Fibroblast of lung (primary cell): Measurements from ENCODE around the gene MACF1. TPM values are rescaled to one million over a fixed set of nuclear protein-coding genes. Genes with fewer than 3 reads are reported as not detected.

Experiments
- DNase-seq, 2 donors: peaks; one replicate each; pipeline versions ENCODE4 v3.0.0 to v3.0.0-alpha.2; 2010; ENCODE audit warnings: low read depth in 2 of 2
- H2AFZ ChIP-seq: 2 replicates; pipeline ENCODE4 v1.5.1; 2012; ENCODE audit warnings: low read length, control low read depth, inconsistent platforms
- H3K27ac ChIP-seq: 2 replicates; pipeline ENCODE4 v1.5.1; 2011; ENCODE audit warnings: low read length, control low read depth; ENCODE audit not compliant: insufficient read depth
- H3K27me3 ChIP-seq: 2 replicates; pipeline ENCODE4 v1.5.1; 2011; ENCODE audit warnings: mild to moderate bottlenecking, low read length; ENCODE audit not compliant: control insufficient read depth, insufficient read depth
- H3K36me3 ChIP-seq: 2 replicates; pipeline ENCODE4 v1.5.1; 2011; ENCODE audit warnings: low read length; ENCODE audit not compliant: control insufficient read depth, insufficient read depth
- H3K4me1 ChIP-seq: 2 replicates; pipeline ENCODE4 v1.5.1; 2011; ENCODE audit warnings: low read length; ENCODE audit not compliant: control insufficient read depth, insufficient read depth; ENCODE audit errors: extremely low read depth
- H3K4me2 ChIP-seq: 2 replicates; pipeline ENCODE4 v1.5.1; 2011; ENCODE audit warnings: low read length, control low read depth; ENCODE audit not compliant: insufficient read depth; ENCODE audit errors: extremely low read depth
- H3K4me3 ChIP-seq, 4 experiments: fragments of 200-600 bp in 1 of 4; sonication (generic) in 1 of 4; replicated peaks in 1 of 4; 2 replicates each; pipeline ENCODE4 v1.5.1; 2011 to 2016; ENCODE audit warnings: low read length in 4 of 4, low read depth in 3 of 4, mild to moderate bottlenecking in 3 of 4, control low read depth in 2 of 4, inconsistent platforms in 1 of 4, mixed read lengths in 1 of 4; ENCODE audit not compliant: insufficient read depth in 1 of 4; ENCODE audit errors: control extremely low read depth in 1 of 4
- H3K79me2 ChIP-seq: 2 replicates; pipeline ENCODE4 v1.5.1; 2012; ENCODE audit warnings: mild to moderate bottlenecking, low read length, inconsistent platforms; ENCODE audit not compliant: control insufficient read depth, insufficient read depth
- H3K9ac ChIP-seq: 2 replicates; pipeline ENCODE4 v1.5.1; 2011; ENCODE audit warnings: mild to moderate bottlenecking, low read length, control low read depth; ENCODE audit not compliant: insufficient read depth
- H3K9me3 ChIP-seq: 2 replicates; pipeline ENCODE4 v1.5.1; 2012; ENCODE audit warnings: low read depth, low read length; ENCODE audit not compliant: control insufficient read depth, insufficient read depth
- H4K20me1 ChIP-seq: 2 replicates; pipeline ENCODE4 v1.5.1; 2011; ENCODE audit warnings: low read length; ENCODE audit not compliant: control insufficient read depth, insufficient read depth; ENCODE audit errors: extremely low read depth
- CTCF ChIP-seq, 2 donors: IDR thresholded peaks in 1 of 2; conservative IDR thresholded peaks in 1 of 2; 1 replicate in 1 of 2; 2 replicates in 1 of 2; pipeline ENCODE4 v1.5.1; 2011 to 2012; ENCODE audit warnings: low read length in 2 of 2, control low read depth in 1 of 2, inconsistent platforms in 1 of 2, low read depth in 1 of 2, mild to moderate bottlenecking in 1 of 2
- EZH2 ChIP-seq: IDR thresholded peaks from 2 replicates; pipeline ENCODE4 v1.5.1; 2012; ENCODE audit warnings: low read length, control low read depth, mild to moderate bottlenecking; ENCODE audit errors: missing control alignments
- polyA plus RNA-seq, 2 donors: library from polyadenylated mRNA; depleted of rRNA in 1 of 2; stranded (reverse) in 1 of 2; unstranded in 1 of 2; fragments of >200 nt; gene quantifications; 2 replicates each; pipeline ENCODE4 v1.2.1, GENCODE V29; 2011 to 2012; ENCODE audit warnings: missing spikeins in 1 of 2
- total RNA-seq: library from RNA; depleted of rRNA; stranded (reverse); fragments of >200 nt; gene quantifications from 2 replicates; pipeline ENCODE4 v1.2.1, GENCODE V29; 2014

The MACF1 gene
- total and polyA plus RNA-seq, 2 donors (not counting 1 experiment from before 2014, with no cell fraction given): 178 to 414 TPM

DNA sequence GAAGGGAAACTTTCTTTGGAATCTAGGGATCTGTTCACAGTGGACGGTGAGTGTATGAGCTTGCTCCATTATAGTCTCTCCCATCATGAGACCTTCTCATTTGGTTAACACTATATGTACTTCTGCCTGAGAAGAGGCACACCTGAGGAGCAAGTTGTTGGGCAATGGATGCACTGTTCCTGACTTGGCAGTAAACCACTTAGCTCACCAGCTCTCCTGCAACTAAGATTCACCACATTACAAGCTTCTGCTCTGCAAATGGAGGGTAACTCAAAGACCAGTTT is 10.2 kb downstream of the MACF1 start:
- DNase-seq: no peak
- Histone ChIP-seq H3K36me3 (no peaks in the 10 kb centered on the region), H3K27me3 (no peaks in the 10 kb centered on the region), H3K79me2 (peaks cover 77% of the 10 kb centered on the region), H4K20me1 (peaks cover 2% of the 10 kb centered on the region), H3K4me1 (peaks cover 10% of the 10 kb centered on the region), H2AFZ (no peak overlapping the region), H3K4me3 (no peak overlapping the region), H3K4me2 (no peak overlapping the region), H3K9ac (no peak overlapping the region), H3K9me3 (no peaks in the 10 kb centered on the region), H3K27ac (no peak overlapping the region)
- TF ChIP-seq CTCF (conservative IDR thresholded peaks at IDR 0.05 in 1 of 2, IDR thresholded peaks at IDR 0.05 in 1 of 2; ENCODE audit: low read depth in 1 of 2, low read length in 2 of 2) (no peak), EZH2 (no peak)

GRCh38 chr1:39214998-39215873 is 10.7 kb downstream of the MACF1 start:
- H3K9me3 ChIP-seq: no peaks in the 10 kb centered on the region
- H3K27me3 ChIP-seq: no peaks in the 10 kb centered on the region
- H2AFZ ChIP-seq: no peak overlapping the region
- TF ChIP-seq CTCF (conservative IDR thresholded peaks at IDR 0.05 in 1 of 2, IDR thresholded peaks at IDR 0.05 in 1 of 2; ENCODE audit: low read depth in 1 of 2, low read length in 2 of 2) (no peak), EZH2 (no peak)
- H3K4me2 ChIP-seq: no peak overlapping the region
- H4K20me1 ChIP-seq: peaks cover 2% of the 10 kb centered on the region
- H3K9ac ChIP-seq: no peak overlapping the region
- peaks cover 10% of the 10 kb centered on the region for H3K4me1 ChIP-seq
- peak in 1 of 2 donors; percentile 53 for DNase-seq
- H3K36me3 ChIP-seq: no peaks in the 10 kb centered on the region
- H3K27ac ChIP-seq: no peak overlapping the region
- peaks cover 74% of the 10 kb centered on the region for H3K79me2 ChIP-seq
- H3K4me3 ChIP-seq: no peak overlapping the region

- Histone ChIP-seq H4K20me1 (peaks cover 5% of the 10 kb centered on the region), H3K9me3 (no peaks in the 10 kb centered on the region), H3K4me3 (no peak overlapping the region), H3K4me2 (no peak overlapping the region), H3K27ac (no peak overlapping the region), H3K4me1 (peaks cover 10% of the 10 kb centered on the region), H2AFZ (no peak overlapping the region), H3K27me3 (no peaks in the 10 kb centered on the region), H3K9ac (no peak overlapping the region), H3K36me3 (no peaks in the 10 kb centered on the region), H3K79me2 (peaks cover 72% of the 10 kb centered on the region)
- TF ChIP-seq CTCF (conservative IDR thresholded peaks at IDR 0.05 in 1 of 2, IDR thresholded peaks at IDR 0.05 in 1 of 2; ENCODE audit: low read depth in 1 of 2, low read length in 2 of 2) (no peak), EZH2 (no peak)
- no peak for DNase-seq
These were observed 12.3 kb downstream of the MACF1 start for GRCh38 chr1:39216771-39217170.
